PC-9 (cell line): ENCODE measurements around the gene ADGRB3. TPM values are rescaled to one million over a fixed set of nuclear protein-coding genes. Genes with fewer than 3 reads are reported as not detected.

ENCODE experiments used
- BruUV-seq: library from RNA; stranded (reverse); fragments of 400-500 nt; replicated peaks from 2 replicates; lab custom pipeline; 2021; lab: Mats Ljungman, UMichigan
- CTCF ChIA-PET: fragments of 300-600 bp; sonication (Branson Sonifier 250); formaldehyde crosslinking; loops from one replicate; lab custom pipeline; 2022; ENCODE audit warnings: antibody characterized with exemption; lab: Charles Lee
- POLR2A ChIA-PET: fragments of 300-600 bp; sonication (Branson Sonifier 250); formaldehyde crosslinking; loops from one replicate; lab custom pipeline; 2022; ENCODE audit warnings: antibody characterized with exemption; ENCODE audit not compliant: unreplicated experiment; lab: Charles Lee
- DNase-seq, 2 experiments: peaks; one replicate each; pipeline versions ENCODE4 v3.0.0 to v3.0.0-alpha.2; 2015 to 2022; ENCODE audit warnings: mixed read lengths in 1 of 2
- H2AFZ ChIP-seq: fragments of 200-600 bp; sonication (generic); 2 replicates; pipeline ENCODE4 v1.8.1; 2017; ENCODE audit warnings: antibody characterized with exemption
- H3F3A ChIP-seq: fragments of 200-600 bp; sonication (generic); 2 replicates; pipeline ENCODE4 v1.8.1; 2017; ENCODE audit warnings: antibody characterized with exemption, mild to moderate bottlenecking, low read depth; ENCODE audit not compliant: insufficient read depth
- H3K27ac ChIP-seq: fragments of 200-600 bp; sonication (generic); 2 replicates; pipeline ENCODE4 v1.6.1; 2016; ENCODE audit warnings: mixed run types
- H3K27me3 ChIP-seq: fragments of 200-600 bp; sonication (generic); 2 replicates; pipeline ENCODE4 v1.6.1; 2016; ENCODE audit warnings: low read depth, mixed run types; ENCODE audit not compliant: insufficient read depth
- H3K36me3 ChIP-seq: fragments of 200-600 bp; sonication (generic); 2 replicates; pipeline ENCODE4 v1.6.1; 2016; ENCODE audit warnings: low read depth, mixed run types
- H3K4me1 ChIP-seq: fragments of 200-600 bp; sonication (generic); replicated peaks from 2 replicates; pipeline ENCODE4 v1.6.1; 2016; ENCODE audit warnings: mixed run types; ENCODE audit not compliant: insufficient read depth
- H3K4me2 ChIP-seq: fragments of 200-600 bp; sonication (generic); 2 replicates; pipeline ENCODE4 v1.6.1; 2017; ENCODE audit warnings: mixed run types
- H3K4me3 ChIP-seq: fragments of 200-600 bp; sonication (generic); 2 replicates; pipeline ENCODE4 v1.6.1; 2016; ENCODE audit warnings: mixed run types
- H3K79me2 ChIP-seq: fragments of 200-600 bp; sonication (generic); 2 replicates; pipeline ENCODE4 v1.6.1; 2017; ENCODE audit warnings: low read depth, mixed run types
- H3K9me2 ChIP-seq: fragments of 200-600 bp; sonication (generic); 2 replicates; pipeline ENCODE4 v1.8.1; 2017; ENCODE audit warnings: mild to moderate bottlenecking; ENCODE audit not compliant: insufficient read depth
- H3K9me3 ChIP-seq: fragments of 200-600 bp; sonication (generic); 2 replicates; pipeline ENCODE4 v1.8.1; 2016; ENCODE audit warnings: low read depth; ENCODE audit not compliant: insufficient read depth
- H4K20me1 ChIP-seq: fragments of 200-600 bp; sonication (generic); 2 replicates; pipeline ENCODE4 v1.8.1; 2017; ENCODE audit not compliant: insufficient read depth
- CTCF ChIP-seq: fragments of 200-600 bp; sonication (generic); conservative IDR thresholded peaks from 2 replicates; pipeline ENCODE4 v1.6.1; 2017; ENCODE audit warnings: mixed run types, antibody characterized with exemption, mild to moderate bottlenecking, moderate library complexity
- EZH2 ChIP-seq: fragments of 200-600 bp; sonication (generic); IDR thresholded peaks from 2 replicates; pipeline ENCODE4 v1.8.0; 2017; ENCODE audit warnings: antibody characterized with exemption, low read depth
- intact Hi-C: fragments of 100-400 bp; cut with micrococcal nuclease; formaldehyde crosslinking; loops from one replicate; pipeline ENCODE4 v1.10.0; 2022; ENCODE audit not compliant: unreplicated experiment
- total RNA-seq: library from RNA; stranded (reverse); gene quantifications from 2 replicates; pipeline ENCODE4 v1.2.3, GENCODE V29; 2021

The ADGRB3 gene
- total RNA-seq, 1 experiment from 2014 or later: not detected

- POLR2A ChIA-PET: interaction anchor here (0.7 kb wide), 1 partner anchor 1449 kb away, joined by 3 read pairs; no protein-coding TSS in a partner anchor
- Histone ChIP-seq H3K27ac (no peak overlapping the region), H3K9me3 (no peaks in the 10 kb centered on the region), H3K4me2 (no peak overlapping the region), H3K36me3 (no peaks in the 10 kb centered on the region), H3K9me2 (0 out of 2 replicates have a peak, but pooled peaks cover 4% of the 10 kb centered on the region), H3K4me1 (no peaks in the 10 kb centered on the region), H4K20me1 (no peaks in the 10 kb centered on the region), H2AFZ (no peak overlapping the region), H3K79me2 (no peaks in the 10 kb centered on the region), H3F3A (no peaks in the 10 kb centered on the region), H3K27me3 (no peaks in the 10 kb centered on the region), H3K4me3 (no peak overlapping the region)
- intact Hi-C loops: no loop called here
- CTCF ChIA-PET: no interaction called here
- DNase-seq: no peak
- no TSS peak for BruUV-seq
- TF ChIP-seq EZH2 (no peak), CTCF (no peak)
Observed at GRCh38 chr6:69122407-69122773, 487.3 kb downstream of the ADGRB3 start.

GRCh38 chr6:69128411-69128810, 493.3 kb downstream of the ADGRB3 start:
- Histone ChIP-seq H4K20me1 (no peaks in the 10 kb centered on the region), H3K4me2 (no peak overlapping the region), H3K27ac (no peak overlapping the region), H2AFZ (no peak overlapping the region), H3K79me2 (no peaks in the 10 kb centered on the region), H3K27me3 (no peaks in the 10 kb centered on the region), H3K36me3 (no peaks in the 10 kb centered on the region), H3F3A (no peaks in the 10 kb centered on the region), H3K9me2 (0 out of 2 replicates have a peak, but pooled peaks cover 2% of the 10 kb centered on the region), H3K9me3 (no peaks in the 10 kb centered on the region), H3K4me3 (no peak overlapping the region), H3K4me1 (no peaks in the 10 kb centered on the region)
- DNase-seq: no peak
- BruUV-seq: no TSS peak
- intact Hi-C loops: no loop called here
- POLR2A ChIA-PET: no interaction called here
- CTCF ChIA-PET: no interaction called here
- no peak for TF ChIP-seq EZH2

- DNase-seq: no peak
- H2AFZ ChIP-seq: no peak overlapping the region
- H3K9me2 ChIP-seq: no peaks in the 10 kb centered on the region
- no peak for TF ChIP-seq EZH2
- no peak for TF ChIP-seq CTCF
- H3K79me2 ChIP-seq: no peaks in the 10 kb centered on the region
- no peaks in the 10 kb centered on the region for H3K4me1 ChIP-seq
- POLR2A ChIA-PET: no interaction called here
- CTCF ChIA-PET: no interaction called here
- no peak overlapping the region for H3K4me2 ChIP-seq
- H4K20me1 ChIP-seq: no peaks in the 10 kb centered on the region
- H3F3A ChIP-seq: no peaks in the 10 kb centered on the region
- intact Hi-C loops: no loop called here
- H3K9me3 ChIP-seq: no peaks in the 10 kb centered on the region
- no peaks in the 10 kb centered on the region for H3K27me3 ChIP-seq
- H3K36me3 ChIP-seq: no peaks in the 10 kb centered on the region
- H3K4me3 ChIP-seq: no peak overlapping the region
- no peak overlapping the region for H3K27ac ChIP-seq
- no TSS peak for BruUV-seq
Observed at GRCh38 chr6:69129046-69129445, 494.0 kb downstream of the ADGRB3 start.

GRCh38 chr6:69135927-69136326, 500.8 kb downstream of the ADGRB3 start:
- DNase-seq: no peak
- ChIA-PET POLR2A (no interaction called here), CTCF (no interaction called here)
- Histone ChIP-seq H3K4me1 (no peaks in the 10 kb centered on the region), H3K9me3 (no peaks in the 10 kb centered on the region), H3K4me3 (no peak overlapping the region), H3K27ac (no peak overlapping the region), H3K4me2 (no peak overlapping the region), H4K20me1 (no peaks in the 10 kb centered on the region), H3K79me2 (no peaks in the 10 kb centered on the region), H3K27me3 (no peaks in the 10 kb centered on the region), H3K9me2 (no peaks in the 10 kb centered on the region), H3F3A (no peaks in the 10 kb centered on the region), H3K36me3 (no peaks in the 10 kb centered on the region), H2AFZ (no peak overlapping the region)
- intact Hi-C loops: no loop called here
- no TSS peak for BruUV-seq
- TF ChIP-seq EZH2: no peak
- no peak for TF ChIP-seq CTCF
